Memory B cell (primary cell): ENCODE results near the gene PPP2R2B.

Experiments
- ATAC-seq: fragments of 150-1000 bp; cut with Tn5 transposase; 2 replicates; pipeline ENCODE4 v1.10.0; 2021; ENCODE audit warnings: low read depth, mild to moderate bottlenecking, moderate library complexity
- DNase-seq, 2 donors: peaks; one replicate each; pipeline ENCODE4 v3.0.0; 2022; ENCODE audit warnings: low spot score in 2 of 2
- H3K27ac Mint-ChIP-seq: one replicate; pipeline ENCODE4 v1.8.0; 2022; ENCODE audit warnings: mild to moderate bottlenecking, moderate library complexity, mixed read lengths
- H3K27me3 Mint-ChIP-seq: one replicate; pipeline ENCODE4 v1.8.0; 2022; ENCODE audit warnings: mixed read lengths
- H3K36me3 Mint-ChIP-seq: one replicate; pipeline ENCODE4 v1.8.0; 2022; ENCODE audit warnings: mild to moderate bottlenecking, mixed read lengths
- H3K4me1 Mint-ChIP-seq: one replicate; pipeline ENCODE4 v1.8.0; 2022; ENCODE audit warnings: mixed read lengths
- H3K4me3 Mint-ChIP-seq: one replicate; pipeline ENCODE4 v1.8.0; 2022; ENCODE audit warnings: mild to moderate bottlenecking, moderate library complexity, mixed read lengths
- H3K9me3 Mint-ChIP-seq: one replicate; pipeline ENCODE4 v1.8.0; 2022; ENCODE audit warnings: mixed read lengths

The PPP2R2B gene

GRCh38 chr5:146894753-146895521 is 16.4 kb upstream of the PPP2R2B start:
- H3K4me1 Mint-ChIP-seq = no peaks in the 10 kb centered on the region
- H3K9me3 Mint-ChIP-seq = peaks cover 7% of the 10 kb centered on the region
- DNase-seq = no peak
- H3K27me3 Mint-ChIP-seq = peaks cover 3% of the 10 kb centered on the region
- H3K27ac Mint-ChIP-seq = no peak overlapping the region
- H3K36me3 Mint-ChIP-seq = no peaks in the 10 kb centered on the region
- H3K4me3 Mint-ChIP-seq = no peak overlapping the region
- ATAC-seq = no peak

GRCh38 chr5:146893991-146894390 is 15.4 kb upstream of the PPP2R2B start:
- H3K27ac Mint-ChIP-seq = no peak overlapping the region
- DNase-seq = no peak
- no peak for ATAC-seq
- no peak overlapping the region for H3K4me3 Mint-ChIP-seq
- H3K4me1 Mint-ChIP-seq = no peaks in the 10 kb centered on the region
- no peaks in the 10 kb centered on the region for H3K36me3 Mint-ChIP-seq
- peaks cover 3% of the 10 kb centered on the region for H3K27me3 Mint-ChIP-seq
- peaks cover 7% of the 10 kb centered on the region for H3K9me3 Mint-ChIP-seq

DNA sequence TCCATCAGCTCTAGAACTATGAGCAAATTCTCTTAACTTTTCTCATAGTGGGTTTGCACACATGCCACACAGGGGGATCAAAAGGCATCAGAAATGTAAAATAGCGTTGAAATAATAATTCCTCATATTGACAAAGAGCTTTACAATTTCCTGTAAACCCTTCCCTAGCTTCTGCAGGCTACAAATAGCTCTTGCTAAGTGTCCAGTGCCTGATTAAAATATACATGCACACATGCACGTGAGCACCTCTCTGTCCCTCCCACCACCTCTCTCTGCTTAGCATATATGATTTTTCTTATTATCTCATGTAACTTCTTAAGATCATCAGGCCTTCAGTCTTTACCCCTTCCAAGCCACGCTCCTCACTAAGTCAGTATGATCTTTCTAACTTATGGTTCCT is 13.7 kb upstream of the PPP2R2B start:
- DNase-seq (no peak), ATAC-seq (no peak)
- H3K36me3 Mint-ChIP-seq = no peaks in the 10 kb centered on the region
- H3K27ac Mint-ChIP-seq = no peak overlapping the region
- peaks cover 4% of the 10 kb centered on the region for H3K9me3 Mint-ChIP-seq
- H3K4me3 Mint-ChIP-seq = no peak overlapping the region
- no peaks in the 10 kb centered on the region for H3K4me1 Mint-ChIP-seq
- H3K27me3 Mint-ChIP-seq = peaks cover 3% of the 10 kb centered on the region

DNA sequence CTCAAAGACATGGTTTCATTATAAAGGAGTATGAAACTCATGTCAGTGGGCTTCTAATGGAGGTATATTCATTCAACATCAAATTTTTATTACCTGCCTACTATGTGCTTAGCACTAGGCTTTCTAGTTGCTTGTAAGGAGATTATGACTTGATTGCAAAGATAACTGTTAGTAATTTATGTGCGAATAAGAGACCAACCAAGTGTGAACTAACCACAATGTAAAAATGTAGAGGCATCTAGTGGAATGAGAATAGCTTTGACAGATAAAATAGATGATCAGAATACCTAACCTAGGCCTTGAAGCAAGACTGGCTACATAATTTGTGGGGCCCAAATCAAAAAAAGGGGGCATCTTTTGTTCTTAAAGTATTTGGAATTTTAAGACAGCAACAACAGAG is 13.0 kb upstream of the PPP2R2B start:
- ATAC-seq (no peak), DNase-seq (no peak)
- Mint-ChIP-seq H3K9me3 (peaks cover 3% of the 10 kb centered on the region), H3K36me3 (no peaks in the 10 kb centered on the region), H3K4me1 (no peaks in the 10 kb centered on the region), H3K4me3 (no peak overlapping the region), H3K27ac (no peak overlapping the region), H3K27me3 (peaks cover 3% of the 10 kb centered on the region)

DNA sequence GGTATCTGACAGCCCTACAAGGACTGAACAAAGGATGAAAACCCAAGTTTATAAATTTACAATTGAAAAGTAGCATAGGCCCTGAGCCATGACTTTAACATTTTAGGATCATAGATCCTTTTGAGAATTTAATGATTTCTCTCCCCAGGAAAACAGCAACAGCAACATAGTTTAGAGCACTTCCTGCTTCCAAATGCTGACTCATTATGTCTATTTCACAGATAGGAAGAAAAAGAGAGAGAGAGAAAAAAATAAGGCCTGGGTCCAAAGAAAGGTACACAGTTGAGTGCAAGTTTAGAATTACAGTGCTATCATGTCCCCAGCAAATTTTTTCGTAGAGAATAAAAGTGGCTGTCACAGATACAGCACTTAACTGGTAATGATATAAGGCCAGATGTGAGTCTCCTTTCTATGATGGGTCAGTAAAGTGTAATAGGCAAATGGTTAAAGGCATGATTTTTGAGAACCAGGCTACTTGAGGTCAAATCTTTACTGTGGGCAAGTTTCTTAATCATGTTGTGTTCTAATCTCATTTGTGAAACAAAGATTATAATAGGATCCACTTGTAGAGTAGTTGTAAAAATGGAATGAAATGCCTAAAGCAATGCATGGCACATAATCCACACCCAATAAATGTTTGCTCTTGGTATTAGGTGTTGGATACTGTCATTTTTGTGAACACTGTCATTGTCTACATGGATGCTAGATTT is 12.3 kb upstream of the PPP2R2B start:
- H3K4me3 Mint-ChIP-seq = no peak overlapping the region
- H3K27ac Mint-ChIP-seq = no peak overlapping the region

GRCh38 chr5:146890066-146890465 is 11.5 kb upstream of the PPP2R2B start:
- DNase-seq (no peak), ATAC-seq (no peak)
- peaks cover 3% of the 10 kb centered on the region for H3K27me3 Mint-ChIP-seq

More for the DNA sequence above, 12.3 kb upstream of the PPP2R2B start:
- Mint-ChIP-seq H3K36me3 (no peaks in the 10 kb centered on the region), H3K4me1 (no peaks in the 10 kb centered on the region), H3K9me3 (peaks cover 1% of the 10 kb centered on the region), H3K27me3 (peaks cover 3% of the 10 kb centered on the region)
- ATAC-seq (no peak), DNase-seq (no peak)

GRCh38 chr5:146889169-146889568 is 10.6 kb upstream of the PPP2R2B start:
- ATAC-seq (no peak), DNase-seq (no peak)
- Mint-ChIP-seq H3K9me3 (peaks cover 2% of the 10 kb centered on the region), H3K36me3 (no peaks in the 10 kb centered on the region), H3K4me1 (no peaks in the 10 kb centered on the region), H3K27me3 (peaks cover 2% of the 10 kb centered on the region), H3K27ac (no peak overlapping the region), H3K4me3 (no peak overlapping the region)

More at GRCh38 chr5:146890066-146890465, 11.5 kb upstream of the PPP2R2B start:
- Mint-ChIP-seq H3K36me3 (no peaks in the 10 kb centered on the region), H3K4me1 (no peaks in the 10 kb centered on the region), H3K9me3 (peaks cover 4% of the 10 kb centered on the region), H3K27ac (no peak overlapping the region), H3K4me3 (no peak overlapping the region)

GRCh38 chr5:146888351-146888978 is 9.9 kb upstream of the PPP2R2B start:
- ATAC-seq = no peak
- Mint-ChIP-seq H3K27me3 (no peaks in the 10 kb centered on the region), H3K4me3 (no peak overlapping the region), H3K4me1 (no peaks in the 10 kb centered on the region), H3K27ac (no peak overlapping the region), H3K9me3 (peaks cover 2% of the 10 kb centered on the region), H3K36me3 (no peaks in the 10 kb centered on the region)
- no peak for DNase-seq

DNA sequence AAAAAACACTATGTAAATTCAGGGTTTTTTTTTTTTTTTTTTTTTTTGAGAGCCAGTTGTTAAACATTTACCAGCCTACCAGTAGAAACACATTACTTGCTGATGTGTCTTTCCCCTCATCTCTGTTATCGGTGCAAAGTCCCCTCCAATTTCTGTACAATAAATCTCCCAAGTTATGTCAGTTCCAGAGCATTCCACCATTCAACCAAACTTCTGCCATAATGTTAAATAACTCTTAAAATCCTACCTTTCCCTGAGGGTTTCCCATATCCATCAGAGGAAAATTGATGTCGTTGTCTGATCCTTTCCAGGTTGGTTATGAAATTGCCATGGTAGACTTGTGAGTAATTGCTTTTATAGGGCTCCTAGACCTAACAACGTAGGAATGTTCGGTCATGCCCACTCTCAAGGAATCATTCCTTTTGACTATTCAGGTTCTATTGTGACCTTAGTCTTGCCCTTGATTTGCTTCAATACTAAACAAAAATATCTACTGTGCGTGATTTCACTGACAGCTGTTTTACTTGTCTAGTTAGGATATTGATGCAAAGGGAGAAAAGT is 5.6 kb upstream of the PPP2R2B start:
- ATAC-seq (no peak), DNase-seq (no peak)
- H3K9me3 Mint-ChIP-seq = peaks cover 4% of the 10 kb centered on the region
- H3K4me3 Mint-ChIP-seq = no peak overlapping the region
- no peaks in the 10 kb centered on the region for H3K36me3 Mint-ChIP-seq
- H3K4me1 Mint-ChIP-seq = no peaks in the 10 kb centered on the region
- H3K27ac Mint-ChIP-seq = no peak overlapping the region
- peaks cover 4% of the 10 kb centered on the region for H3K27me3 Mint-ChIP-seq

DNA sequence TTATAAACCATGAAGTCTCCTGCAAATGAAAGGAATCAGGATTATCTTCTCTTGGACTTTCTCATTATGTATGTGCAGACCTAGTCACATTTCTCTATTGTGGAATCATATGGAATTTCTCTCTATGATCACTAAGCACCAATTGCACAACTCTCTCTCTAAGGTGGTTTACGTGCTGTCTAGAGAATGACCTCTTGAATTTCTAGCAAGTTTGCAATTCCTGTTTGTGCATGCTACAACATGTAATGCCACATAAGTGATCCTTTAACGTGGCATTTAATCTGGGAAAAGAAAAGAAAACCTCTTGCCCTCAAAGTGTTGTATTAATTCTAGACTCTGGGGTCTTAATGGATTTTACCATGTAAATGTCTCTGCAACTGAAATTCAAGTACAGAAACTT is 5.0 kb upstream of the PPP2R2B start:
- H3K27me3 Mint-ChIP-seq = peaks cover 6% of the 10 kb centered on the region
- H3K27ac Mint-ChIP-seq = no peak overlapping the region
- no peak for ATAC-seq
- peaks cover 4% of the 10 kb centered on the region for H3K9me3 Mint-ChIP-seq
- no peaks in the 10 kb centered on the region for H3K4me1 Mint-ChIP-seq
- H3K36me3 Mint-ChIP-seq = no peaks in the 10 kb centered on the region
- DNase-seq = no peak
- no peak overlapping the region for H3K4me3 Mint-ChIP-seq

DNA sequence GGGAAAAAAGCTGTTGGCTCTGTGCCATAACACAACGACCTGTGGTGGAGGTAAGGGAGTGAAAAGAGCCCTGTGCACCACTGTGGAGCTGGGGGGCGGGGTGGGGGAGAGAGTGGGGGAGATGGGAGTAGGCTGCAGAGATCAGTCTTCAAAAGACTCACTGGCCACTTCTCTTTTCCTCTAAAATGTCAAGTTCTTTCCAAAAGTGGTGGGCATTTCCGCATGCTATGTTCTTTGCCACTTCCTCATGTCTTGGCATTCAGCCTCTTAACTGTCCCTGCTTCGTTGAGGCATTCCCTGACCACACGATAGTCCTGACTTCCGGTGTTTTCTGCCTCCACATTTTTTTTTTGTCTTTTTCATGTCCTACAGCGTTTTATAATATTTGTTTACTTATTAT is 2.4 kb upstream of the PPP2R2B start:
- peaks cover 6% of the 10 kb centered on the region for H3K27me3 Mint-ChIP-seq
- H3K4me1 Mint-ChIP-seq = no peaks in the 10 kb centered on the region
- no peak overlapping the region for H3K4me3 Mint-ChIP-seq
- H3K27ac Mint-ChIP-seq = no peak overlapping the region
- H3K9me3 Mint-ChIP-seq = peaks cover 4% of the 10 kb centered on the region
- no peak for DNase-seq
- H3K36me3 Mint-ChIP-seq = no peaks in the 10 kb centered on the region
- no peak for ATAC-seq

DNA sequence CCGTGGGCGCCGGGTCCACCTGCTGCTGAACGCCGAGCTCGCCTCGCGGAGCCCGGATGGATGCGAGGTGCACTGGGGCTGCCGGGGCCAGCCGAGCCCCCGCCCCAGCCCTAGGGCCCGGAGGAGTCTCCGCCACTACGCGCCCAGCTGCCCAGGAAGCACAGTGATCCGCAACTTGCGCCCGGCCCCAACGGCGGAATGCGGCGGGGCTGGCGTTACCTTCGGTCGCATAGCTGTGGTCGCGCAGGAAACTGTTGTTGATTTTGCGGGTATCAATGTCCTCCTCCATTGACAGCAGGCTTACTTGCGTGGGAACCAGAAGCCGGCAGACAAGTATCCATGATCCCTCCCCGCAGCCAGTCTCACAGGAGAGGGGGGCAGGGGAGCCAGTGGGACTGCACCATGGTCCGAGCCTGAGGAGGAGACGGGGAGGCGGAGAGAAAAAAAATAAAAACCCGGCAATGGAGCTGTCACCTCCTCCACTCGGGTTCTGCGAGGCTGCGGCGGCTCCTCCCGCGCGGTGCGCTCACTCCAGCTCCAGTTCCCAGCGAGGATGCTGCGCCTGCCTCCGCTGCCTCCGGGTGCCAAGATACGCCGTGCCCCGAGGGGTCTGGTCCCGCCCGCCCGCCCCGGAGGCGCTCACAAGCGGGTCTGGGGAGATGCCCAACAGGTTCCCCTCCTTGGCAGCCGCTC is 628 bp downstream of the PPP2R2B start:
- DNase-seq (no peak), ATAC-seq (no peak)
- Mint-ChIP-seq H3K27ac (no peak overlapping the region), H3K4me3 (peak overlapping the region; percentile 49), H3K36me3 (no peaks in the 10 kb centered on the region), H3K27me3 (peaks cover 12% of the 10 kb centered on the region), H3K4me1 (no peaks in the 10 kb centered on the region), H3K9me3 (peaks cover 2% of the 10 kb centered on the region)

DNA sequence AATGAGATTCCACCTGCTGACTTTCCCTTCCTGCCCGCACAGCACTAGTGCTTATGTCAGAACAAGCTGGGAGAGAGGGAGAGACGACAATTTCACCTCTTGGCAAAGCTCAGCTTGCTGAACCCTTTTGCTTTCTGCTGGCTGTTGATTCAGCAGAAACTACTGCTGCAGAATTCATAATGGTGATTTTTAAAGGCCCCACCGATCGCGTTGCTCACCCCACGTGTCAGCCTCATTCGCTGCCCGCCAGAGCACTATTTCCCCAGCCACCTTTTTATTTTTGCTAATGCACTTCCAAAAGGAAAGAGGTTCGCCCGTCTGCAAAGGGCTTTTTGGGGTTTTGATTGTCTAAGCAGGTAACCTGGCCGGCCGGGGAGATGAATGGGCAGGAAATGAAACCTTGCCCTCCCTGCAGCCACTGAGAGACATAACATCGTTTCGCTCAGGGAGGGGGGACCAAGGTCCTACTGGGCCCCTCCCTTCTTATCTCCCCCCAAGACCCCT is 1.3 kb downstream of the PPP2R2B start:
- Mint-ChIP-seq H3K9me3 (no peaks in the 10 kb centered on the region), H3K27me3 (peaks cover 12% of the 10 kb centered on the region), H3K4me3 (no peak overlapping the region), H3K27ac (no peak overlapping the region), H3K4me1 (no peaks in the 10 kb centered on the region), H3K36me3 (no peaks in the 10 kb centered on the region)
- no peak for DNase-seq
- no peak for ATAC-seq
